HepG2 (cell line): ENCODE data around the gene FCHO1. TPM values are rescaled to one million over a fixed set of nuclear protein-coding genes. Genes with fewer than 3 reads are reported as not detected.
A peak's percentile ranks its signal among the peaks of the same experiment; 100 is the strongest.

ENCODE experiments used
- ATAC-seq: fragments of 200-7000 bp; cut with Tn5 transposase; 3 replicates; pipeline ENCODE4 v1.9.1; 2020; ENCODE audit warnings: mild to moderate bottlenecking, moderate library complexity
- BruUV-seq: library from RNA; stranded (reverse); fragments of 400-500 nt; replicated peaks from 2 replicates; lab custom pipeline; 2021; lab: Mats Ljungman, UMichigan
- CTCF ChIA-PET: fragments of 300-600 bp; formaldehyde crosslinking; extraction: SDS; loops from one replicate; lab custom pipeline; 2021; ENCODE audit warnings: low total read pairs, inconsistent platforms, low intra/inter-chr PET ratio; lab: Yijun Ruan, JAX
- POLR2A ChIA-PET: fragments of 350-600 bp; sonication (Branson Sonifier 250); formaldehyde crosslinking; loops from one replicate; lab custom pipeline; 2020; ENCODE audit warnings: antibody characterized with exemption, inconsistent platforms; lab: Yijun Ruan, JAX
- DNase-seq: peaks from one replicate; pipeline ENCODE4 v3.0.0-alpha.2; 2015; ENCODE audit warnings: low spot score
- FAIRE-seq: peaks from 3 replicates; lab custom pipeline; 2011; peaks lifted over from hg19 to GRCh38; lab: Jason Lieb, UNC
- H2AFZ ChIP-seq: one replicate; pipeline ENCODE4 v1.6.1; 2011; ENCODE audit warnings: low read length, inconsistent platforms
- H3K27ac ChIP-seq: fragments of 300-600 bp; 3 replicates; pipeline ENCODE4 v1.8.0; 2011; ENCODE audit warnings: mixed run types, mild to moderate bottlenecking, mixed read lengths, low read length, inconsistent platforms; ENCODE audit not compliant: insufficient read depth; ENCODE audit errors: extremely low read length
- H3K27me3 ChIP-seq, 2 experiments: fragments of 200-600 bp in 1 of 2; 2 replicates in 1 of 2; 3 replicates in 1 of 2; pipeline versions ENCODE4 v1.6.0 to v1.8.0; 2011; ENCODE audit warnings: low read length in 2 of 2, mild to moderate bottlenecking in 2 of 2, moderate library complexity in 2 of 2, inconsistent platforms in 1 of 2; ENCODE audit not compliant: insufficient read depth in 2 of 2, control insufficient read depth in 1 of 2
- H3K36me3 ChIP-seq, 2 experiments: fragments of 200-600 bp in 1 of 2; replicated peaks in 1 of 2; 2 replicates in 1 of 2; 3 replicates in 1 of 2; pipeline versions ENCODE4 v1.5.1 to v1.8.0; 2011; ENCODE audit warnings: low read length in 2 of 2, inconsistent platforms in 1 of 2; ENCODE audit not compliant: insufficient read depth in 2 of 2, control insufficient read depth in 1 of 2
- H3K4me1 ChIP-seq: 2 replicates; pipeline ENCODE4 v1.5.1; 2012; ENCODE audit warnings: low read length, inconsistent platforms; ENCODE audit not compliant: insufficient read depth
- H3K4me2 ChIP-seq: 2 replicates; pipeline ENCODE4 v1.6.0; 2011; ENCODE audit warnings: low read depth, low read length, inconsistent platforms
- H3K4me3 ChIP-seq, 3 experiments: fragments of 200-600 bp in 1 of 3; sonication (generic), shearing (Covaris generic) in 1 of 3; replicated peaks in 1 of 3; 2 replicates each; pipeline ENCODE4 v1.5.1; 2011 to 2016; ENCODE audit warnings: low read length in 3 of 3, inconsistent platforms in 2 of 3, low read depth in 2 of 3, mild to moderate bottlenecking in 2 of 3, control low read depth in 1 of 3, mixed read lengths in 1 of 3; ENCODE audit not compliant: insufficient read depth in 1 of 3
- H3K79me2 ChIP-seq: one replicate; pipeline ENCODE4 v1.6.1; 2011; ENCODE audit warnings: low read length, inconsistent platforms; ENCODE audit not compliant: insufficient read depth
- H3K9ac ChIP-seq: 2 replicates; pipeline ENCODE4 v1.6.0; 2011; ENCODE audit warnings: mild to moderate bottlenecking, low read depth, low read length, inconsistent platforms; ENCODE audit not compliant: insufficient read depth
- H3K9me3 ChIP-seq: 2 replicates; pipeline ENCODE4 v1.5.1; 2012; ENCODE audit warnings: mild to moderate bottlenecking, low read length
- H4K20me1 ChIP-seq: 2 replicates; pipeline ENCODE4 v1.6.0; 2011; ENCODE audit warnings: inconsistent platforms, mild to moderate bottlenecking, low read length, moderate library complexity; ENCODE audit not compliant: insufficient read depth
- CREB1 ChIP-seq, 2 experiments: fragments of 450-650 bp in 1 of 2; IDR thresholded peaks; 2 replicates each; pipeline ENCODE4 v1.6.1; 2016 to 2017; ENCODE audit warnings: control low read depth in 1 of 2, mild to moderate bottlenecking in 1 of 2, missing compliant biosample characterization in 1 of 2, missing genetic modification characterization in 1 of 2
- FOXA1 ChIP-seq, 2 experiments: fragments of 450-650 bp in 1 of 2; sonication (generic) in 1 of 2; formaldehyde crosslinking in 1 of 2; IDR thresholded peaks; 2 replicates each; pipeline versions ENCODE4 v1.4.0 to v1.6.1; 2016 to 2020; ENCODE audit warnings: missing genetic modification reagents in 1 of 2
- MTF2 ChIP-seq: sonication (generic); formaldehyde crosslinking; IDR thresholded peaks from 2 replicates; pipeline ENCODE4 v1.5.0; 2020; ENCODE audit warnings: missing genetic modification reagents, borderline replicate concordance
- MYNN ChIP-seq: sonication (generic); formaldehyde crosslinking; IDR thresholded peaks from 2 replicates; pipeline ENCODE4 v1.4.0; 2020; ENCODE audit warnings: mild to moderate bottlenecking, low read depth, missing genetic modification reagents
- TGIF2 ChIP-seq: IDR thresholded peaks from 2 replicates; pipeline ENCODE4 v1.6.1; 2016; ENCODE audit warnings: control low read depth, missing compliant biosample characterization
- XRCC5 ChIP-seq: fragments of 200-400 bp; formaldehyde crosslinking; optimal IDR thresholded peaks from 2 replicates; pipeline ENCODE3; 2017; ENCODE audit warnings: mild to moderate bottlenecking, low read length
- ZNF329 ChIP-seq: sonication (generic); formaldehyde crosslinking; IDR thresholded peaks from 2 replicates; pipeline ENCODE4 v1.9.0; 2021; ENCODE audit warnings: low read depth, mild to moderate bottlenecking, missing genetic modification reagents
- ZNF605 ChIP-seq: sonication (generic); formaldehyde crosslinking; IDR thresholded peaks from 2 replicates; pipeline ENCODE4 v1.8.0; 2022; ENCODE audit warnings: mild to moderate bottlenecking, missing genetic modification reagents
- ZNF737 ChIP-seq: sonication (generic); formaldehyde crosslinking; IDR thresholded peaks from 2 replicates; pipeline ENCODE4 v1.5.0; 2020; ENCODE audit warnings: missing genetic modification reagents, mild to moderate bottlenecking, borderline replicate concordance
- WGBS: methylation state at CpG from one replicate; pipeline ENCODE4 v1.1.6; 2017; ENCODE audit warnings: low lambda C conversion rate; 5-methylcytosine and 5-hydroxymethylcytosine counted together
- in situ Hi-C: cut with HindIII; loops from 2 replicates; pipeline ENCODE4 v1.10.0; 2017; ENCODE audit warnings: low pct_unique_long_range_greater_than_20kb; ENCODE audit not compliant: extremely low pct_ligation_motif_present
- intact Hi-C: fragments of 100-400 bp; cut with micrococcal nuclease; formaldehyde crosslinking; loops from one replicate; pipeline ENCODE4 v1.10.0; 2022; ENCODE audit not compliant: unreplicated experiment
- polyA plus RNA-seq, 8 experiments: library from polyadenylated mRNA; depleted of rRNA in 3 of 8; stranded (reverse) in 7 of 8; unstranded in 1 of 8; fragments of >200 nt; fragmentation: Illumina TruSeq in 4 of 8; extraction: Trizol in 4 of 8; gene quantifications; 2 replicates each; pipeline versions ENCODE4 v1.2.1 to v1.2.3, GENCODE V29; 2011 to 2016; ENCODE audit warnings: low read depth in 4 of 8, missing spikeins in 1 of 8, mixed read lengths in 1 of 8; ENCODE audit not compliant: insufficient read depth in 1 of 8
- total RNA-seq, 5 experiments: library from RNA; depleted of rRNA; stranded (reverse); fragments of >200 nt; fragmentation: Illumina TruSeq; extraction: Trizol; gene quantifications; 2 replicates each; pipeline ENCODE4 v1.2.3, GENCODE V29; 2016; ENCODE audit warnings: low read depth in 1 of 5
- TF ChIP-seq, protein P1 (sequence below): sonication (generic); formaldehyde crosslinking; IDR thresholded peaks from 2 replicates; pipeline ENCODE4 v1.5.0; 2020; ENCODE audit warnings: missing genetic modification reagents, mild to moderate bottlenecking, borderline replicate concordance
- TF ChIP-seq, protein P2 (sequence below): sonication (generic); formaldehyde crosslinking; IDR thresholded peaks from 2 replicates; pipeline ENCODE4 v1.5.0; 2020; ENCODE audit warnings: mild to moderate bottlenecking, missing genetic modification reagents

FCHO1 gene
- total and polyA plus RNA-seq, 2 of the 13 experiments (the other 11 are each of a cell fraction or from before 2014, with no cell fraction given): 1.3 to 3.1 TPM

GRCh38 chr19:17758515-17758914 is 7.2 kb downstream of the FCHO1 start:
- intact Hi-C loops: no loop called here
- TF ChIP-seq, protein P1, sequence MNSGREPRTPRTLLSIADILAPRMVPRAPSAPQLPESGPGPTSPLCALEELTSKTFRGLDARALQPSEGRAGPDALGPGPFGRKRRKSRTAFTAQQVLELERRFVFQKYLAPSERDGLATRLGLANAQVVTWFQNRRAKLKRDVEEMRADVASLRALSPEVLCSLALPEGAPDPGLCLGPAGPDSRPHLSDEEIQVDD (CRISPR knock-in tag): no peak
- TF ChIP-seq, protein P2, sequence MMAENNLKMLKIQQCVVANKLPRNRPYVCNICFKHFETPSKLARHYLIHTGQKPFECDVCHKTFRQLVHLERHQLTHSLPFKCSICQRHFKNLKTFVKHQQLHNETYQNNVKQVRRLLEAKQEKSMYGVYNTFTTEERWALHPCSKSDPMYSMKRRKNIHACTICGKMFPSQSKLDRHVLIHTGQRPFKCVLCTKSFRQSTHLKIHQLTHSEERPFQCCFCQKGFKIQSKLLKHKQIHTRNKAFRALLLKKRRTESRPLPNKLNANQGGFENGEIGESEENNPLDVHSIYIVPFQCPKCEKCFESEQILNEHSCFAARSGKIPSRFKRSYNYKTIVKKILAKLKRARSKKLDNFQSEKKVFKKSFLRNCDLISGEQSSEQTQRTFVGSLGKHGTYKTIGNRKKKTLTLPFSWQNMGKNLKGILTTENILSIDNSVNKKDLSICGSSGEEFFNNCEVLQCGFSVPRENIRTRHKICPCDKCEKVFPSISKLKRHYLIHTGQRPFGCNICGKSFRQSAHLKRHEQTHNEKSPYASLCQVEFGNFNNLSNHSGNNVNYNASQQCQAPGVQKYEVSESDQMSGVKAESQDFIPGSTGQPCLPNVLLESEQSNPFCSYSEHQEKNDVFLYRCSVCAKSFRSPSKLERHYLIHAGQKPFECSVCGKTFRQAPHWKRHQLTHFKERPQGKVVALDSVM: 0 out of 2 replicates have a peak, but pooled peaks have one; percentile 20
- TF ChIP-seq MTF2 (CRISPR knock-in tag) (no peak), MYNN (no peak), XRCC5 (no peak)
- WGBS: 86% methylated on average over 4 of the region's 5 CpGs

GRCh38 chr19:17761148-17761547 is 9.9 kb downstream of the FCHO1 start:
- H3K27me3 ChIP-seq: no peaks in the 10 kb centered on the region
- POLR2A ChIA-PET: no interaction called here
- no peak for TF ChIP-seq FOXA1 (IDR thresholded peaks at IDR 0.05)
- TF ChIP-seq FOXA1 (CRISPR knock-in tag; IDR thresholded peaks at IDR 0.05): no peak
- no peak for TF ChIP-seq ZNF737 (CRISPR knock-in tag)
- TF ChIP-seq CREB1 (IDR thresholded peaks at IDR 0.05): no peak
- TF ChIP-seq CREB1 (CRISPR knock-in tag; IDR thresholded peaks at IDR 0.05): no peak
- no peak for TF ChIP-seq ZNF605 (CRISPR knock-in tag)
- peak; percentile 92 for TF ChIP-seq ZNF329 (CRISPR knock-in tag)
- no peak for TF ChIP-seq TGIF2 (CRISPR knock-in tag)
- TF ChIP-seq, all 625 proteins: peak for 1
- Histone ChIP-seq H4K20me1 (no peaks in the 10 kb centered on the region), H3K4me3 (no peak overlapping the region), H3K9ac (no peak overlapping the region), H3K4me1 (peaks cover 16% of the 10 kb centered on the region), H3K9me3 (no peaks in the 10 kb centered on the region), H3K79me2 (no peaks in the 10 kb centered on the region), H2AFZ (no peak overlapping the region), H3K36me3 (no peaks in the 10 kb centered on the region), H3K4me2 (no peak overlapping the region), H3K27ac (no peak overlapping the region)
- DNase-seq (no peak), ATAC-seq (no peak), FAIRE-seq (no peak)
- intact Hi-C loops (no loop called here), in situ Hi-C loops (no loop called here)
- CTCF ChIA-PET: no interaction called here
- no TSS peak for BruUV-seq
- 60% methylated on average over 4 of the region's 4 CpGs for WGBS

More at GRCh38 chr19:17758515-17758914, 7.2 kb downstream of the FCHO1 start:
- H3K9me3 ChIP-seq: no peaks in the 10 kb centered on the region
- FAIRE-seq (no peak), ATAC-seq (no peak), DNase-seq (no peak)
- H3K27ac ChIP-seq: no peak overlapping the region
- H4K20me1 ChIP-seq: no peaks in the 10 kb centered on the region
- no peaks in the 10 kb centered on the region for H3K36me3 ChIP-seq
- no peak overlapping the region for H3K4me3 ChIP-seq
- no peak overlapping the region for H3K4me2 ChIP-seq
- ChIA-PET CTCF (no interaction called here), POLR2A (interaction anchor here (0.8 kb wide), 1 partner anchor 101 kb away, joined by 3 read pairs; no protein-coding TSS in a partner anchor)
- in situ Hi-C loops: no loop called here
- BruUV-seq: no TSS peak
- no peaks in the 10 kb centered on the region for H3K27me3 ChIP-seq
- H3K79me2 ChIP-seq: no peaks in the 10 kb centered on the region
- no peak overlapping the region for H3K9ac ChIP-seq
- H2AFZ ChIP-seq: no peak overlapping the region
- peaks cover 15% of the 10 kb centered on the region for H3K4me1 ChIP-seq
